Trophoblast cell (in vitro differentiated cells and primary cell): ENCODE data around the gene RUBCNL.

Experiments used
- DNase-seq, 2 donors: peaks; one replicate each; pipeline ENCODE4 v3.0.0-alpha.2; 2016
- H2AFZ ChIP-seq: 2 replicates; pipeline ENCODE4 v1.6.1; 2013; ENCODE audit warnings: low read length, moderate library complexity, mild to moderate bottlenecking; ENCODE audit not compliant: insufficient read depth, poor library complexity
- H2AK5ac ChIP-seq: 2 replicates; pipeline ENCODE4 v1.6.1; 2013; ENCODE audit warnings: mild to moderate bottlenecking, low read length
- H2BK120ac ChIP-seq: 2 replicates; pipeline ENCODE4 v1.6.1; 2013; ENCODE audit warnings: low read length, mild to moderate bottlenecking, moderate library complexity; ENCODE audit not compliant: insufficient read depth, poor library complexity
- H2BK12ac ChIP-seq: 2 replicates; pipeline ENCODE4 v1.6.1; 2013; ENCODE audit warnings: mild to moderate bottlenecking, low read length, moderate library complexity
- H2BK5ac ChIP-seq: 2 replicates; pipeline ENCODE4 v1.6.1; 2013; ENCODE audit warnings: low read length, low read depth, moderate library complexity, mild to moderate bottlenecking; ENCODE audit not compliant: poor library complexity
- H3K14ac ChIP-seq: 2 replicates; pipeline ENCODE4 v1.6.1; 2013; ENCODE audit warnings: mild to moderate bottlenecking, low read length
- H3K18ac ChIP-seq: 2 replicates; pipeline ENCODE4 v1.6.1; 2013; ENCODE audit warnings: mild to moderate bottlenecking, low read length
- H3K23ac ChIP-seq: 2 replicates; pipeline ENCODE4 v1.6.1; 2013; ENCODE audit warnings: low read length
- H3K27ac ChIP-seq: 2 replicates; pipeline ENCODE4 v1.5.1; 2013; ENCODE audit warnings: low read depth, mild to moderate bottlenecking, inconsistent platforms, low read length, moderate library complexity
- H3K27me3 ChIP-seq: 2 replicates; pipeline ENCODE4 v1.6.1; 2013; ENCODE audit warnings: inconsistent platforms, mild to moderate bottlenecking, low read length, moderate library complexity; ENCODE audit not compliant: insufficient read depth
- H3K36me3 ChIP-seq, 2 experiments: 1 replicate in 1 of 2; 2 replicates in 1 of 2; pipeline ENCODE4 v1.6.1; 2013; ENCODE audit warnings: low read length in 2 of 2, mild to moderate bottlenecking in 2 of 2, moderate library complexity in 1 of 2; ENCODE audit not compliant: insufficient read depth in 2 of 2, control insufficient read depth in 1 of 2
- H3K4ac ChIP-seq: 2 replicates; pipeline ENCODE4 v1.6.1; 2013; ENCODE audit warnings: low read depth, mild to moderate bottlenecking, low read length, moderate library complexity
- H3K4me1 ChIP-seq, 2 experiments: 1 replicate in 1 of 2; 2 replicates in 1 of 2; pipeline ENCODE4 v1.6.1; 2013; ENCODE audit warnings: low read length in 2 of 2, mild to moderate bottlenecking in 2 of 2, moderate library complexity in 1 of 2; ENCODE audit not compliant: insufficient read depth in 2 of 2, control insufficient read depth in 1 of 2
- H3K4me2 ChIP-seq: 2 replicates; pipeline ENCODE4 v1.6.1; 2013; ENCODE audit warnings: inconsistent platforms, mild to moderate bottlenecking, low read length, moderate library complexity
- H3K4me3 ChIP-seq: 2 replicates; pipeline ENCODE4 v1.5.1; 2013; ENCODE audit warnings: mild to moderate bottlenecking, low read depth, low read length, inconsistent platforms
- H3K79me1 ChIP-seq: one replicate; pipeline ENCODE4 v1.6.1; 2013; ENCODE audit warnings: low read length
- H3K79me2 ChIP-seq: 2 replicates; pipeline ENCODE4 v1.6.1; 2013; ENCODE audit warnings: low read length, mild to moderate bottlenecking; ENCODE audit not compliant: control insufficient read depth, insufficient read depth, poor library complexity
- H3K9ac ChIP-seq: 2 replicates; pipeline ENCODE4 v1.6.1; 2013; ENCODE audit warnings: mild to moderate bottlenecking, low read length
- H3K9me3 ChIP-seq: 2 replicates; pipeline ENCODE4 v1.6.1; 2013; ENCODE audit warnings: low read depth, mild to moderate bottlenecking, control low read depth, inconsistent platforms, low read length; ENCODE audit not compliant: insufficient read depth
- H4K12ac ChIP-seq: 2 replicates; pipeline ENCODE4 v1.6.1; 2013; ENCODE audit warnings: low read depth, mild to moderate bottlenecking, low read length, moderate library complexity
- H4K8ac ChIP-seq: 2 replicates; pipeline ENCODE4 v1.6.1; 2013; ENCODE audit warnings: low read depth, mild to moderate bottlenecking, low read length, moderate library complexity
- H4K91ac ChIP-seq: one replicate; pipeline ENCODE4 v1.6.1; 2013; ENCODE audit warnings: low read depth, mild to moderate bottlenecking, low read length, moderate library complexity
- WGBS: extraction: QIAGEN DNeasy Blood & Tissue Kit; methylation state at CpG from one replicate; pipeline ENCODE4 v1.1.7; 2013; ENCODE audit warnings: missing lambda C conversion rate; ENCODE audit not compliant: insufficient read length, insufficient coverage; ENCODE audit errors: extremely low coverage; 5-methylcytosine and 5-hydroxymethylcytosine counted together

Gene RUBCNL

GRCh38 chr13:46341112-46341711 is 45.8 kb downstream of the RUBCNL start:
- peaks cover 2 to 3% of the 10 kb centered on the region in 2 experiments for H3K36me3 ChIP-seq
- H4K91ac ChIP-seq = no peak overlapping the region
- H3K9ac ChIP-seq = no peak overlapping the region
- no peak overlapping the region for H2AFZ ChIP-seq
- H3K27ac ChIP-seq = no peak overlapping the region
- no CpG with 5 or more reads among the region's 1 CpG for WGBS
- no peak overlapping the region for H2BK120ac ChIP-seq
- H2BK5ac ChIP-seq = no peak overlapping the region
- H2AK5ac ChIP-seq = no peak overlapping the region
- H3K27me3 ChIP-seq = no peaks in the 10 kb centered on the region
- H3K4me2 ChIP-seq = no peak overlapping the region
- H3K4me1 ChIP-seq = no peaks in the 10 kb centered on the region
- no peak overlapping the region for H3K18ac ChIP-seq
- no peaks in the 10 kb centered on the region for H3K9me3 ChIP-seq
- H4K8ac ChIP-seq = no peak overlapping the region
- H3K4ac ChIP-seq = no peak overlapping the region
- H2BK12ac ChIP-seq = no peak overlapping the region
- peak in 1 of 2 donors; percentile 21 for DNase-seq
- no peak overlapping the region for H3K23ac ChIP-seq
- H3K79me2 ChIP-seq = no peaks in the 10 kb centered on the region
- no peak overlapping the region for H3K14ac ChIP-seq
- H3K4me3 ChIP-seq = no peak overlapping the region
- H3K79me1 ChIP-seq = no peaks in the 10 kb centered on the region
- no peak overlapping the region for H4K12ac ChIP-seq

DNA sequence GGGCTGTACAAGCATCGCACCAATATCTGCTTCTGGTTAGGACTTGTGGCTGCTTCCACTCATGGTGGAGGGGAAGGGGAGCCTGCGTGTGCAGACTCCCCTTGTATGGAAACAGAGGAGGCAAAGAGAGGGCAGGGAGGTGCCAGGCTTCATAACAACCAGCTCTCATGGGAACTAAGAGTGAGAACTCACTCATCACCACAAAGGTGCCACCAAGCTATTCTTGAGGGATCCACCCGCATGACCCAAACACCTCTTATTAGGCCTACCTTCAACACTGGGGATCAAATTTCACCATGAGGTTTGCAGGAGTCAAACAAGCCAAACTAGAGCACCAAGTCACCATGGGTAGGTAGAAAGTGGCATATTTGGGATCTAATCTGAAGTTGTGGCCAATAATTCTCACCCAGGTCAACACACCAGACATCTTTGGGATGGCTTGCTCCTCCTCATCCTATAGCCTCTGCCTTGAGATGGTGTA is 46.4 kb downstream of the RUBCNL start:
- Histone ChIP-seq H2AFZ (no peak overlapping the region), H3K23ac (no peak overlapping the region), H3K18ac (no peak overlapping the region), H3K9me3 (no peaks in the 10 kb centered on the region), H2BK12ac (no peak overlapping the region), H3K4ac (no peak overlapping the region), H3K9ac (no peak overlapping the region), H3K79me1 (no peaks in the 10 kb centered on the region), H2BK120ac (no peak overlapping the region), H3K14ac (no peak overlapping the region), H4K91ac (no peak overlapping the region), H3K4me3 (no peak overlapping the region), H2AK5ac (no peak overlapping the region), H3K27ac (no peak overlapping the region), H2BK5ac (no peak overlapping the region), H3K27me3 (no peaks in the 10 kb centered on the region), H4K12ac (no peak overlapping the region), H4K8ac (no peak overlapping the region), H3K79me2 (no peaks in the 10 kb centered on the region), H3K4me2 (no peak overlapping the region), H3K36me3 (peaks cover 2 to 3% of the 10 kb centered on the region in 2 experiments), H3K4me1 (no peaks in the 10 kb centered on the region)
- WGBS = no CpG with 5 or more reads among the region's 3 CpGs
- peak in 1 of 2 donors; percentile 35 for DNase-seq

DNA sequence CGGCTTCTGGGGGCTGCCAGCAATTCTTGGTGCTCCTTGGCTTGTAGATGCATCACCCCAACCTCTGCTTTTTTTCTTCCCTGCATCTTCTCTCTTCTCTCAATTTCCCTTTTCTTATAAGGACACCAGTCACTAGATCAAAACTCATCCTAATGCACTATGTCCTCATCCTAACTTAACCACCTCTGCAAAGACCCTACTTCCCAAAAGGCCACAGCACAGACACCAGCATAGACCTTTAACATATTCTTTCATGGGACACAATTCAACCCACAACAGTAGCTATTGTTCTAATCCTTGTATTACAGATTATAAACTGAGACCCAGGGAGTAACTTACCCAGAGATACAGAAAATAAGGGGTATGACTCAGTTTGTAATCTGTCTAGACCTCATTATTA is 47.0 kb downstream of the RUBCNL start:
- no peak overlapping the region for H3K4me2 ChIP-seq
- H2AK5ac ChIP-seq = no peak overlapping the region
- peaks cover 2 to 3% of the 10 kb centered on the region in 2 experiments for H3K36me3 ChIP-seq
- no peak overlapping the region for H3K14ac ChIP-seq
- H2BK5ac ChIP-seq = no peak overlapping the region
- H4K91ac ChIP-seq = no peak overlapping the region
- H3K4me1 ChIP-seq = no peaks in the 10 kb centered on the region
- no peak overlapping the region for H3K4me3 ChIP-seq
- WGBS = no CpG with 5 or more reads among the region's 1 CpG
- no peak overlapping the region for H3K23ac ChIP-seq
- no peak overlapping the region for H4K8ac ChIP-seq
- no peaks in the 10 kb centered on the region for H3K9me3 ChIP-seq
- no peaks in the 10 kb centered on the region for H3K27me3 ChIP-seq
- no peak overlapping the region for H2BK120ac ChIP-seq
- H2AFZ ChIP-seq = no peak overlapping the region
- H4K12ac ChIP-seq = no peak overlapping the region
- no peak overlapping the region for H3K9ac ChIP-seq
- H2BK12ac ChIP-seq = no peak overlapping the region
- no peaks in the 10 kb centered on the region for H3K79me2 ChIP-seq
- no peaks in the 10 kb centered on the region for H3K79me1 ChIP-seq
- no peak for DNase-seq
- H3K27ac ChIP-seq = no peak overlapping the region
- H3K4ac ChIP-seq = no peak overlapping the region
- no peak overlapping the region for H3K18ac ChIP-seq

DNA sequence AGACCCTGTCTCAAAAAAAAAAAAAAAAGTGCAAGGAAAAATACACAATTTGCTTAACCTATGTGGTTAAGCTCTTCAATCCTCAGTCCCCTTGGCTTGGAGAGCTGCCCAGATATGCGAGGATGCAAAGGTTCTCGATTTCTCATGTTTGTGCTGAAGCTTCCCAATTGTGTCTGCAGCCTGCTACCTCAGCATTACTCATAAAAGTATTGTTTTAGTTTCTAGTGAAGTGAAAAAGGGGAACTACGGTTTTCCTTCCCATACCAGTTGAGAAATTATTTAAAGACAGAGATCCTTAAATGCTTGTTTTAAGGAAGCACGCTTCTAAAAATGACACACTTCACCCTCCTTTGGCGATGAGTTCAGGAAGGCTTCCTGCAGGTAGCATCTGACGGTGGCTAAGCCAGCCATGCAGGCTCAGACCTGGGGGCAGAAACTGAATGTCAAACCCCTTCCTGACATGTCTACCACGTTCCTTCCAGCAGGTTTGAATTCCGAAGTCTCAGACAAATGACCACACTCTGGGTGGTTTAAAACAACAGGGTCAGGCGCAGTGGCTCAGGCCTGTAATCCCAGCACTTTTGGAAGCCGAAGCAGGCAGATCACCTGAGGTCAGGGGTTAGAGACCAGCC is 47.9 kb downstream of the RUBCNL start:
- H3K4me3 ChIP-seq = no peak overlapping the region
- H3K18ac ChIP-seq = no peak overlapping the region
- H3K27me3 ChIP-seq = no peaks in the 10 kb centered on the region
- H3K79me1 ChIP-seq = no peaks in the 10 kb centered on the region
- H4K91ac ChIP-seq = no peak overlapping the region
- no peak overlapping the region for H3K9ac ChIP-seq
- H2BK120ac ChIP-seq = no peak overlapping the region
- peak; percentile 52 to 62 for DNase-seq
- no peak overlapping the region for H3K27ac ChIP-seq
- H3K4me2 ChIP-seq = no peak overlapping the region
- H3K9me3 ChIP-seq = no peaks in the 10 kb centered on the region
- no peak overlapping the region for H4K8ac ChIP-seq
- no peak overlapping the region for H2BK5ac ChIP-seq
- H3K79me2 ChIP-seq = no peaks in the 10 kb centered on the region
- H2BK12ac ChIP-seq = no peak overlapping the region
- H4K12ac ChIP-seq = no peak overlapping the region
- H3K4ac ChIP-seq = no peak overlapping the region
- H3K14ac ChIP-seq = no peak overlapping the region
- H3K36me3 ChIP-seq = peaks cover 2 to 3% of the 10 kb centered on the region in 2 experiments
- H2AK5ac ChIP-seq = no peak overlapping the region
- H3K23ac ChIP-seq = no peak overlapping the region
- no CpG with 5 or more reads among the region's 10 CpGs for WGBS
- H2AFZ ChIP-seq = no peak overlapping the region
- no peaks in the 10 kb centered on the region for H3K4me1 ChIP-seq
